ENCODE measurements around the gene SPAM1.

Gene SPAM1

GRCh38 chr7:123929655-123930054 lies 4.6 kb downstream of the SPAM1 start:
- TF ChIP-seq, protein P1, sequence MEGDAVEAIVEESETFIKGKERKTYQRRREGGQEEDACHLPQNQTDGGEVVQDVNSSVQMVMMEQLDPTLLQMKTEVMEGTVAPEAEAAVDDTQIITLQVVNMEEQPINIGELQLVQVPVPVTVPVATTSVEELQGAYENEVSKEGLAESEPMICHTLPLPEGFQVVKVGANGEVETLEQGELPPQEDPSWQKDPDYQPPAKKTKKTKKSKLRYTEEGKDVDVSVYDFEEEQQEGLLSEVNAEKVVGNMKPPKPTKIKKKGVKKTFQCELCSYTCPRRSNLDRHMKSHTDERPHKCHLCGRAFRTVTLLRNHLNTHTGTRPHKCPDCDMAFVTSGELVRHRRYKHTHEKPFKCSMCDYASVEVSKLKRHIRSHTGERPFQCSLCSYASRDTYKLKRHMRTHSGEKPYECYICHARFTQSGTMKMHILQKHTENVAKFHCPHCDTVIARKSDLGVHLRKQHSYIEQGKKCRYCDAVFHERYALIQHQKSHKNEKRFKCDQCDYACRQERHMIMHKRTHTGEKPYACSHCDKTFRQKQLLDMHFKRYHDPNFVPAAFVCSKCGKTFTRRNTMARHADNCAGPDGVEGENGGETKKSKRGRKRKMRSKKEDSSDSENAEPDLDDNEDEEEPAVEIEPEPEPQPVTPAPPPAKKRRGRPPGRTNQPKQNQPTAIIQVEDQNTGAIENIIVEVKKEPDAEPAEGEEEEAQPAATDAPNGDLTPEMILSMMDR (IDR thresholded peaks at IDR 0.05; ENCODE audit: low read length, missing control alignments): no peak
- no peak for DNase-seq (ENCODE audit: low read depth)
- no peak overlapping the region for H3K4me3 ChIP-seq (replicated peaks; ENCODE audit: low read depth, low read length)

GRCh38 chr7:123935436-123936381 lies 10.7 kb downstream of the SPAM1 start:
- DNase-seq (ENCODE audit: low read depth): no peak
- TF ChIP-seq, protein P1 (IDR thresholded peaks at IDR 0.05; ENCODE audit: low read length, missing control alignments): no peak
- H3K4me3 ChIP-seq (replicated peaks; ENCODE audit: low read depth, low read length): no peak overlapping the region

GRCh38 chr7:123936388-123936787 lies 11.3 kb downstream of the SPAM1 start:
- TF ChIP-seq, protein P1 (IDR thresholded peaks at IDR 0.05; ENCODE audit: low read length, missing control alignments): no peak
- no peak for DNase-seq (ENCODE audit: low read depth)

DNA sequence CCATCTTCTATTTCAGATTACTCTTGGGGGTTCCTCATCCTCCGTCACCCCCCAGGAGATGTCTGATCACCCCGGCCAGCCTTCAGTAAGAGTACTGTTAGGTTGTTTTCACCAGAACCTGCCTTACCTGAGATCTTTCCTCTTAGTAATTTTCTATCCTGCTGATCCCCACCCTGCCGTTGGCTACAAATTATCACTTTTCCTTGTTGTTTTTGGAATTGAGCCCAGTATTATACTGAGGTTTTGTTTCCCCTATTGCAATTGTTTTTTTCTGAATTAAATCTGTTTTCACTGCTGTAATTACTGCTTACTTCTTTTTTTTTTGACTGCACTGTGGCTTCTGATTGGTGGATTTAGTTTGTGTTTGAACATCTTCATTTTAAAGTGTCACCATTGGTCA lies 14.7 kb downstream of the SPAM1 start:
- H3K4me3 ChIP-seq (replicated peaks; ENCODE audit: low read depth, low read length): no peak overlapping the region
- DNase-seq (ENCODE audit: low read depth): no peak
- TF ChIP-seq, protein P1 (IDR thresholded peaks at IDR 0.05; ENCODE audit: low read length, missing control alignments): no peak

More at GRCh38 chr7:123936388-123936787, 11.3 kb downstream of the SPAM1 start:
- H3K4me3 ChIP-seq (replicated peaks; ENCODE audit: low read depth, low read length): no peak overlapping the region

DNA sequence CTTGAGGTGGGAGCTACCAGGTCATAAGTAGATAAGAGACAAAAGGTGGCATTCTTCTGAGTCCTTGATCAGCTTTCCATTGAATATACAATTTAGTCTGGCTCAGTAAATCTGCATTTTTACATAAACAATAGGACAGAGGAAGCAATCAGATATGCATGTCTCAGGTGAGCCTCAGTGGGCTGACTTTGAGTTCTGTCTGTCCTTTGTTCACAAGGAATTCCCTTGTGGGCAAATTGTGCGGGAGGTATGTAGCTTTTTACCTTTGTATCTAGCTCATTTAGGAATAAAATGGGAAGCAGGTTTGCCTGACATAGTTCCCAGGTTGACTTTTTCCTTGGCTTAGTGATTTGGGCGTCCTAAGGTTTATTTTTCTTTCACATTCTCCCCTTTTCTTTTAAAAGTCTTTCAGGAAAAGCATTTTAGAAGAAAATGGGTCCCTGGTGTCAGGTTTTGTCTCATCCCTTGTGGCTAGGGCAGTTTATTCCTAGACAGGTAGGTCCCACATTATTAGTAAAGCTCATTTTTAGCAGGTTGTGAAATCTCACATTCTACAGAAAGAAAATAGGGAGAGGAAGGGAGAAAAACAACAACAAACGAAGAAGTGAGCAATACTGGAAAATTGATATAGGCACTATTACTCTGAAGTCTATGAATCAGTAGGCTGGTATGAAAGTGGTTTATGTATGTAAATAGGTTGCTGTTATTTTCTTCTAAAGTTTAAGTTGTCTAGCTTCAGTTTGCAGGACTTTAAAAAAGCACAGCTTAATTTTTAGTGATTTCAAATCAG lies 16.5 kb downstream of the SPAM1 start:
- H3K4me3 ChIP-seq (replicated peaks; ENCODE audit: low read depth, low read length): no peak overlapping the region
- DNase-seq (ENCODE audit: low read depth): no peak
- TF ChIP-seq, protein P1 (IDR thresholded peaks at IDR 0.05; ENCODE audit: low read length, missing control alignments): no peak

DNA sequence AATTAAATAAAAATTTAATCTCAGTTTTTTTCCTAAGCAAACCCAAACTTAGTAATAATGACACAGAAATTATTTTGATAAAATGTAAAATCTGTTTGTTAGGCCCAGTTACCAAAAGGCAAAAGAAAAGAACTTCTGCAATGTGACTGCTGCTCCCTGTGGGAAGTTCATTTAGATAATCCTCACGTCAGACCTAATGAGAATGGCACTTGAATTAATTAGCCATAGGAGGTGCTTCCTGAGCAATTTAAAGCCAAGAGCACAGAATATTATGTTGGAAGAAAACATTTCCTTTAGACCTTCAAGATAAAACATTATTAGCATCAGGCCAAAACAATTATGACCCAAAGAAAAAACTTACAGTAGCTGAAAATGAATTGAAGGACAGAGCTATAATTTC lies 19.4 kb downstream of the SPAM1 start:
- H3K4me3 ChIP-seq (replicated peaks; ENCODE audit: low read depth, low read length): no peak overlapping the region
- TF ChIP-seq, protein P1 (IDR thresholded peaks at IDR 0.05; ENCODE audit: low read length, missing control alignments): no peak
- no peak for DNase-seq (ENCODE audit: low read depth)

Data from fibroblast of pulmonary artery (primary cell).